Activated naive CD8-positive, alpha-beta T cell treated with anti-CD3 and anti-CD28 coated beads for 36 hours (primary cell): ENCODE results near the gene NPBWR2. TPM values are rescaled to one million over a fixed set of nuclear protein-coding genes. Genes with fewer than 3 reads are reported as not detected.
A peak's percentile ranks its signal among the peaks of the same experiment; 100 is the strongest.

Experiments
- DNase-seq: peaks from one replicate; pipeline ENCODE4 v3.0.0; 2021
- H3K27ac Mint-ChIP-seq: one replicate; pipeline ENCODE4 v1.8.0; 2022; ENCODE audit warnings: mild to moderate bottlenecking, moderate library complexity, mixed read lengths
- H3K27me3 Mint-ChIP-seq: one replicate; pipeline ENCODE4 v1.8.0; 2022; ENCODE audit warnings: mild to moderate bottlenecking, mixed read lengths
- H3K36me3 Mint-ChIP-seq: one replicate; pipeline ENCODE4 v1.8.0; 2021; ENCODE audit warnings: mild to moderate bottlenecking, mixed read lengths
- H3K4me1 Mint-ChIP-seq: one replicate; pipeline ENCODE4 v1.8.0; 2021; ENCODE audit warnings: mixed read lengths
- H3K4me3 Mint-ChIP-seq: one replicate; pipeline ENCODE4 v1.8.0; 2022; ENCODE audit warnings: mild to moderate bottlenecking, moderate library complexity, mixed read lengths
- H3K9me3 Mint-ChIP-seq: one replicate; pipeline ENCODE4 v1.8.0; 2022; ENCODE audit warnings: mixed read lengths
- total RNA-seq, 2 experiments: library from RNA; stranded (reverse); gene quantifications; one replicate each; pipeline ENCODE4 v1.2.3, GENCODE V29; 2021

Gene NPBWR2
- total RNA-seq, 2 experiments from 2014 or later = not detected

DNA sequence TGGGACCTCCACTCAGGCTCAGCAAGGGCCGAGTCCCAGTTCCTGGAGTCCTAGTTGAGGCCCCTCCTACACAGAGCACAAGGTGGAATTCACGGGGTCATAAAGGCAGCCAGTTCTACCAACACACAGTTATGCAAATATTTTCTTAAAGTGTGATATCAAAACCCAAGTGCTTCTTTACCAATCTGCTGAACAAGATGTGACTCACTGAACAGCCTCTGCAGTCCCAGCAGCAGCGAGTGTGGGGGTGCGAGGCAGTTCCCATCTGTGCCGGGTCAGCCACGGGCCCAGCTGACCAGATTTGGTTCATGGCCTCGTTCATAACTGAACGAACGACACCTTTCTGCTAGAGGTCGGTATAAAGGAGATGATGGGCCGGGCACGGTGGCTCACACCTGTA is 48.8 kb downstream of the NPBWR2 start:
- H3K36me3 Mint-ChIP-seq = no peaks in the 10 kb centered on the region
- no peaks in the 10 kb centered on the region for H3K9me3 Mint-ChIP-seq
- peaks cover 14% of the 10 kb centered on the region for H3K4me1 Mint-ChIP-seq
- peaks cover 3% of the 10 kb centered on the region for H3K27me3 Mint-ChIP-seq
- no peak for DNase-seq
- H3K27ac Mint-ChIP-seq = peak overlapping the region; percentile 58
- H3K4me3 Mint-ChIP-seq = peak overlapping the region; percentile 77

- peaks cover 9% of the 10 kb centered on the region for H3K27me3 Mint-ChIP-seq
- H3K4me3 Mint-ChIP-seq = peak overlapping the region; percentile 77
- peaks cover 14% of the 10 kb centered on the region for H3K4me1 Mint-ChIP-seq
- H3K36me3 Mint-ChIP-seq = no peaks in the 10 kb centered on the region
- H3K27ac Mint-ChIP-seq = peak overlapping the region; percentile 63
- DNase-seq = peak; percentile 83
- H3K9me3 Mint-ChIP-seq = no peaks in the 10 kb centered on the region
Observed at GRCh38 chr20:64057628-64058498, 49.5 kb downstream of the NPBWR2 start.

- peak overlapping the region; percentile 63 for H3K27ac Mint-ChIP-seq
- DNase-seq = peak; percentile 44
- H3K4me1 Mint-ChIP-seq = peaks cover 11% of the 10 kb centered on the region
- H3K36me3 Mint-ChIP-seq = no peaks in the 10 kb centered on the region
- peaks cover 13% of the 10 kb centered on the region for H3K27me3 Mint-ChIP-seq
- no peaks in the 10 kb centered on the region for H3K9me3 Mint-ChIP-seq
- peak overlapping the region; percentile 77 for H3K4me3 Mint-ChIP-seq
Observed at GRCh38 chr20:64056889-64057627, 50.3 kb downstream of the NPBWR2 start.

DNA sequence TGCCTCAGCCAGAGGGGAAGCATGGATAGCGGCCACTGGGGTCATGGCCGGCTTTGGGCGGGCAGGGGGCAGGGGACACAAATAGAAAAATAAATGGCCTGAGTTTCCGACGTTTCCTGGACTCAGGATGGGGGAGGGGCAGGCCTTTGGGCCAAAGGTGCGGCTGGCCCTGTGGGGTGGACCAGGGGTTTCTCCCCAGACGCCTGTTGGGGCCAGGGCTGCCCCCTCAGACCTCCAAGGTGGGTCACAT is 50.8 kb downstream of the NPBWR2 start:
- Mint-ChIP-seq H3K9me3 (no peaks in the 10 kb centered on the region), H3K27me3 (peaks cover 18% of the 10 kb centered on the region), H3K27ac (no peak overlapping the region), H3K36me3 (no peaks in the 10 kb centered on the region), H3K4me1 (peaks cover 9% of the 10 kb centered on the region), H3K4me3 (no peak overlapping the region)
- no peak for DNase-seq

GRCh38 chr20:64055893-64056638 is 51.3 kb downstream of the NPBWR2 start:
- no peak overlapping the region for H3K4me3 Mint-ChIP-seq
- H3K9me3 Mint-ChIP-seq = no peaks in the 10 kb centered on the region
- no peaks in the 10 kb centered on the region for H3K36me3 Mint-ChIP-seq
- no peak overlapping the region for H3K27ac Mint-ChIP-seq
- no peak for DNase-seq
- H3K4me1 Mint-ChIP-seq = peaks cover 9% of the 10 kb centered on the region
- peaks cover 21% of the 10 kb centered on the region for H3K27me3 Mint-ChIP-seq

GRCh38 chr20:64055396-64055892 is 51.9 kb downstream of the NPBWR2 start:
- no peak overlapping the region for H3K27ac Mint-ChIP-seq
- H3K9me3 Mint-ChIP-seq = no peaks in the 10 kb centered on the region
- H3K27me3 Mint-ChIP-seq = peaks cover 27% of the 10 kb centered on the region
- H3K36me3 Mint-ChIP-seq = no peaks in the 10 kb centered on the region
- no peak overlapping the region for H3K4me3 Mint-ChIP-seq
- no peak for DNase-seq
- peaks cover 9% of the 10 kb centered on the region for H3K4me1 Mint-ChIP-seq

- DNase-seq = no peak
- H3K27me3 Mint-ChIP-seq = peaks cover 33% of the 10 kb centered on the region
- no peak overlapping the region for H3K27ac Mint-ChIP-seq
- H3K36me3 Mint-ChIP-seq = no peaks in the 10 kb centered on the region
- H3K4me1 Mint-ChIP-seq = peaks cover 9% of the 10 kb centered on the region
- H3K4me3 Mint-ChIP-seq = no peak overlapping the region
- H3K9me3 Mint-ChIP-seq = no peaks in the 10 kb centered on the region
Observed at GRCh38 chr20:64053841-64054661, 53.3 kb downstream of the NPBWR2 start.

Other genes starting within 250 kb of the NPBWR2 start
- not detected for gene ABHD16B, start 246.1 kb downstream of the NPBWR2 start, total RNA-seq
- 10 to 100 TPM; 58.6 to 58.9 TPM for gene TPD52L2, start 242.3 kb downstream of the NPBWR2 start, total RNA-seq
- 10 to 100 TPM; 32.1 to 32.9 TPM for gene DNAJC5, start 212.4 kb downstream of the NPBWR2 start, total RNA-seq
- 10 to 100 TPM; 27.6 to 28.9 TPM for gene UCKL1, start 151.1 kb downstream of the NPBWR2 start, total RNA-seq
- 10 to 100 TPM; 11.6 to 11.8 TPM for gene ZNF512B, start 137.6 kb downstream of the NPBWR2 start, total RNA-seq
- 10 to 100 TPM; 16.7 to 19.3 TPM for gene SAMD10, start 127.9 kb downstream of the NPBWR2 start, total RNA-seq
- 10 to 100 TPM; 64.5 to 64.6 TPM for gene PRPF6, start 126.4 kb downstream of the NPBWR2 start, total RNA-seq
- 1 to 10 TPM; 2.1 to 2.5 TPM for gene C20orf204, start 71.4 kb downstream of the NPBWR2 start, total RNA-seq
- not detected for gene SOX18, start 57.9 kb downstream of the NPBWR2 start, total RNA-seq
- 10 to 100 TPM; 37.8 to 38.6 TPM for gene TCEA2, start 44.4 kb downstream of the NPBWR2 start, total RNA-seq
- 10 to 100 TPM; 26.4 to 31.8 TPM for gene RGS19, start 28.0 kb downstream of the NPBWR2 start, total RNA-seq
- under 1 TPM; 0.16 to 0.25 TPM for gene OPRL1, start 27.5 kb downstream of the NPBWR2 start, total RNA-seq
- under 1 TPM; 0.47 to 0.50 TPM for gene LKAAEAR1, start 23.2 kb downstream of the NPBWR2 start, total RNA-seq
- gene MYT1, start 56.9 kb upstream of the NPBWR2 start, total RNA-seq = under 1 TPM in 1 of 2 experiments, not detected in 1; 0.44 TPM
- 10 to 100 TPM; 27.5 to 30.0 TPM for gene PCMTD2, start 148.2 kb upstream of the NPBWR2 start, total RNA-seq